ENCODE measurements around the gene OR10H1.

The OR10H1 gene

DNA sequence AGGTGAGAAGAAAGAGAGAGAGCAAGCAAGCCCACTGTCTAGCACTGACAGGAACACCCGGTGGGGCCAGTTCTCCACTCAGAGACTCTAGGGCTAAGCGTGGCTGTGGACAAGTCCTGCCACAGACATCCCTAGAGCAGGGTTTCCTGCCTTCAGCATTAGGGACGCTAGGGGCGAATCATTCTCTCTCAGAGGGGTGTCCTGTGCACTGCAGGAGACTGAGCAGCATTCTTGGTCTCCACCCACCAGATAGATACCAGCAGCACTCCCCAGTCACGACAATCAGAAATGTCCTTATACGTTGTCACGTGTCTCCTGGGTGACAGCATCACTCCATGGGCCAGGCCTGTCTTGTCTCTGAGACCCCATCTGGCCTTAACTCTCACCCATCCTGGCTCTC, 1.5 kb downstream of the OR10H1 start:
- no peak overlapping the region for H3K4me2 ChIP-seq (ENCODE audit: low read depth, low read length, poor library complexity, severe bottlenecking)
- H4K20me1 ChIP-seq (ENCODE audit: insufficient read depth, low read length, poor library complexity, severe bottlenecking), result no peaks in the 10 kb centered on the region
- TF ChIP-seq EZH2phosphoT487 (IDR thresholded peaks at IDR 0.05; ENCODE audit: borderline replicate concordance), result no peak
- TF ChIP-seq, protein P1, sequence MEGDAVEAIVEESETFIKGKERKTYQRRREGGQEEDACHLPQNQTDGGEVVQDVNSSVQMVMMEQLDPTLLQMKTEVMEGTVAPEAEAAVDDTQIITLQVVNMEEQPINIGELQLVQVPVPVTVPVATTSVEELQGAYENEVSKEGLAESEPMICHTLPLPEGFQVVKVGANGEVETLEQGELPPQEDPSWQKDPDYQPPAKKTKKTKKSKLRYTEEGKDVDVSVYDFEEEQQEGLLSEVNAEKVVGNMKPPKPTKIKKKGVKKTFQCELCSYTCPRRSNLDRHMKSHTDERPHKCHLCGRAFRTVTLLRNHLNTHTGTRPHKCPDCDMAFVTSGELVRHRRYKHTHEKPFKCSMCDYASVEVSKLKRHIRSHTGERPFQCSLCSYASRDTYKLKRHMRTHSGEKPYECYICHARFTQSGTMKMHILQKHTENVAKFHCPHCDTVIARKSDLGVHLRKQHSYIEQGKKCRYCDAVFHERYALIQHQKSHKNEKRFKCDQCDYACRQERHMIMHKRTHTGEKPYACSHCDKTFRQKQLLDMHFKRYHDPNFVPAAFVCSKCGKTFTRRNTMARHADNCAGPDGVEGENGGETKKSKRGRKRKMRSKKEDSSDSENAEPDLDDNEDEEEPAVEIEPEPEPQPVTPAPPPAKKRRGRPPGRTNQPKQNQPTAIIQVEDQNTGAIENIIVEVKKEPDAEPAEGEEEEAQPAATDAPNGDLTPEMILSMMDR (conservative IDR thresholded peaks at IDR 0.05; ENCODE audit: low read length), result no peak
- no peaks in the 10 kb centered on the region for H3F3A ChIP-seq (ENCODE audit: low read depth)
- peak overlapping the region; percentile 71; the same call in 1 of the 2 replicates for H2AFZ ChIP-seq (ENCODE audit: low read length)
- no peaks in the 10 kb centered on the region for H3K36me3 ChIP-seq (ENCODE audit: insufficient read depth, low read length)
- no peak overlapping the region for H3K4me3 ChIP-seq (ENCODE audit: low read length, poor library complexity, severe bottlenecking)
- H3K9me2 ChIP-seq (replicated peaks; ENCODE audit: low read depth, low read length), result no peaks in the 10 kb centered on the region
- H3K79me2 ChIP-seq (ENCODE audit: insufficient read depth, low read length), result no peaks in the 10 kb centered on the region
- no peaks in the 10 kb centered on the region for H3K9me3 ChIP-seq (ENCODE audit: insufficient read depth, low read depth, low read length)
- H3K27me3 ChIP-seq (ENCODE audit: insufficient read depth, low read length, poor library complexity, severe bottlenecking), result no peaks in the 10 kb centered on the region
- H3K4me1 ChIP-seq (ENCODE audit: insufficient read depth, low read length, poor library complexity, severe bottlenecking), result peaks cover 24% of the 10 kb centered on the region
- peak overlapping the region; percentile 61 for H3K9ac ChIP-seq (ENCODE audit: low read depth, low read length, poor library complexity, severe bottlenecking)

DNA sequence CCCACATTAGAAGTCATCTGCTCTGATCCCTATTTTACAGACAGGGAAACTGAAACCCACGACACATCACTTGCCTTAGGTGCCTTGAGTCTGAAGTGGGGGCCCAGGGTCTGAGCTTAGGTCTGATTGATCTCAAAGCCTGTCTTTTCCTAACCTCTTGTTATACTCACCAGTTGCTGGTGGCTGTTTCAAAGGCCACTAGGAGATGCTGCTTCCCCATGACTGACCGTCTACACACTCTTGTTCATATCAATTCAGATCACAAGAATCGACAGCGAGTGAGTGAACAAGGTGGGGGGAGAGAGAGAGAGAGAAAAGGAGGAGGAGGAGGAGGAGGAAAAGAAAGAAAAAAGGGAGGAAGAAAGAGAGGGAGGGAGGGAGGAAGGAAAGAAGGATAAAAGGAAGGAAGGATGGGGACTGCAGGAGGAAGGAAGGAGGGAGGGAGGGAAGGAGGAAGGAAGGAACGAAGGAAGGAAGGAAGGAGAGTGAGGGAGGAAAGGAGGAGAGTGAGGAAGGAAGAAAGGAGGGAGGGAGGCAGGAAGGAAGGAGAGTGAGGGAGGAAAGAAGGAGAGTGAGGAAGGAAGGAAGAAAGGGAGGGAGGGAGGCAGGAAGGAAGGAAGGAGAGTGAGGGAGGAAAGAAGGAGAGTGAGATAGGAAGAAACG, 3.3 kb downstream of the OR10H1 start:
- Histone ChIP-seq H3F3A (ENCODE audit: low read depth) (no peaks in the 10 kb centered on the region), H3K79me2 (ENCODE audit: insufficient read depth, low read length) (no peaks in the 10 kb centered on the region), H3K9me2 (replicated peaks; ENCODE audit: low read depth, low read length) (no peaks in the 10 kb centered on the region), H3K9me3 (ENCODE audit: insufficient read depth, low read depth, low read length) (no peaks in the 10 kb centered on the region), H3K27me3 (ENCODE audit: insufficient read depth, low read length, poor library complexity, severe bottlenecking) (no peaks in the 10 kb centered on the region), H3K9ac (ENCODE audit: low read depth, low read length, poor library complexity, severe bottlenecking) (peak overlapping the region; percentile 3), H3K4me1 (ENCODE audit: insufficient read depth, low read length, poor library complexity, severe bottlenecking) (peaks cover 24% of the 10 kb centered on the region), H3K4me2 (ENCODE audit: low read depth, low read length, poor library complexity, severe bottlenecking) (no peak overlapping the region), H3K4me3 (ENCODE audit: low read length, poor library complexity, severe bottlenecking) (no peak overlapping the region), H2AFZ (ENCODE audit: low read length) (no peak overlapping the region), H4K20me1 (ENCODE audit: insufficient read depth, low read length, poor library complexity, severe bottlenecking) (no peaks in the 10 kb centered on the region), H3K36me3 (ENCODE audit: insufficient read depth, low read length) (no peaks in the 10 kb centered on the region)
- TF ChIP-seq EZH2phosphoT487 (IDR thresholded peaks at IDR 0.05; ENCODE audit: borderline replicate concordance), result no peak
- TF ChIP-seq, protein P1 (conservative IDR thresholded peaks at IDR 0.05; ENCODE audit: low read length), result peak; percentile 90

DNA sequence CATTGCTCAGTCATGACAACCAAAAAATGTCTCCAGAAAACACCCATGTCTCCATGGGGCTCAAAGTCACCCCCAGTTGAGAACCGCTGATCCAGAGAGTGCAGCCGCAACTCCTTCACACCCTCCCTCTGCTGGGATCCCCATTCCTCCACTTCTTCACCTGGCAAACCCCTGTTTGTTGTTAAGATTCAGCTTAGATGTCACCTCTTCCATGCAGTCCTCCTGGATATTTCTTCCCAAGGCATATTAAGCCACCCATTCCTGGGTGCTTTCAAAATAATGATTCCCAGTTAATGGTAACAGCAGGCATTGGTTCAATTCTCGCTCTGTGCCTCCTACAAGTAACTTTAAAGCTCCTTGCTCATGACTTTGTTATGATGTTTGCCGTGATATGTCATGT, 4.0 kb downstream of the OR10H1 start:
- Histone ChIP-seq H3K79me2 (ENCODE audit: insufficient read depth, low read length) (no peaks in the 10 kb centered on the region), H3K4me3 (ENCODE audit: low read length, poor library complexity, severe bottlenecking) (no peak overlapping the region), H3K4me1 (ENCODE audit: insufficient read depth, low read length, poor library complexity, severe bottlenecking) (peaks cover 24% of the 10 kb centered on the region), H2AFZ (ENCODE audit: low read length) (no peak overlapping the region), H3K4me2 (ENCODE audit: low read depth, low read length, poor library complexity, severe bottlenecking) (no peak overlapping the region), H3K27me3 (ENCODE audit: insufficient read depth, low read length, poor library complexity, severe bottlenecking) (no peaks in the 10 kb centered on the region), H3F3A (ENCODE audit: low read depth) (no peaks in the 10 kb centered on the region), H3K9me3 (ENCODE audit: insufficient read depth, low read depth, low read length) (no peaks in the 10 kb centered on the region), H3K9me2 (replicated peaks; ENCODE audit: low read depth, low read length) (no peaks in the 10 kb centered on the region), H4K20me1 (ENCODE audit: insufficient read depth, low read length, poor library complexity, severe bottlenecking) (no peaks in the 10 kb centered on the region), H3K36me3 (ENCODE audit: insufficient read depth, low read length) (no peaks in the 10 kb centered on the region), H3K9ac (ENCODE audit: low read depth, low read length, poor library complexity, severe bottlenecking) (no peak overlapping the region)
- TF ChIP-seq EZH2phosphoT487 (IDR thresholded peaks at IDR 0.05; ENCODE audit: borderline replicate concordance), result no peak
- TF ChIP-seq, protein P1 (conservative IDR thresholded peaks at IDR 0.05; ENCODE audit: low read length), result no peak
